GM12801 (cell line): ENCODE measurements around the gene RAD23B.

Source experiments
- TF ChIP-seq, protein P1 (sequence below): IDR thresholded peaks from one replicate; pipeline ENCODE4 v1.5.1; 2011; ENCODE audit warnings: control low read depth; ENCODE audit not compliant: insufficient read length; ENCODE audit errors: extremely low read depth

The RAD23B gene

GRCh38 chr9:107373809-107374208 lies 90.7 kb downstream of the RAD23B start:
- TF ChIP-seq, protein P1, sequence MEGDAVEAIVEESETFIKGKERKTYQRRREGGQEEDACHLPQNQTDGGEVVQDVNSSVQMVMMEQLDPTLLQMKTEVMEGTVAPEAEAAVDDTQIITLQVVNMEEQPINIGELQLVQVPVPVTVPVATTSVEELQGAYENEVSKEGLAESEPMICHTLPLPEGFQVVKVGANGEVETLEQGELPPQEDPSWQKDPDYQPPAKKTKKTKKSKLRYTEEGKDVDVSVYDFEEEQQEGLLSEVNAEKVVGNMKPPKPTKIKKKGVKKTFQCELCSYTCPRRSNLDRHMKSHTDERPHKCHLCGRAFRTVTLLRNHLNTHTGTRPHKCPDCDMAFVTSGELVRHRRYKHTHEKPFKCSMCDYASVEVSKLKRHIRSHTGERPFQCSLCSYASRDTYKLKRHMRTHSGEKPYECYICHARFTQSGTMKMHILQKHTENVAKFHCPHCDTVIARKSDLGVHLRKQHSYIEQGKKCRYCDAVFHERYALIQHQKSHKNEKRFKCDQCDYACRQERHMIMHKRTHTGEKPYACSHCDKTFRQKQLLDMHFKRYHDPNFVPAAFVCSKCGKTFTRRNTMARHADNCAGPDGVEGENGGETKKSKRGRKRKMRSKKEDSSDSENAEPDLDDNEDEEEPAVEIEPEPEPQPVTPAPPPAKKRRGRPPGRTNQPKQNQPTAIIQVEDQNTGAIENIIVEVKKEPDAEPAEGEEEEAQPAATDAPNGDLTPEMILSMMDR: no peak

DNA sequence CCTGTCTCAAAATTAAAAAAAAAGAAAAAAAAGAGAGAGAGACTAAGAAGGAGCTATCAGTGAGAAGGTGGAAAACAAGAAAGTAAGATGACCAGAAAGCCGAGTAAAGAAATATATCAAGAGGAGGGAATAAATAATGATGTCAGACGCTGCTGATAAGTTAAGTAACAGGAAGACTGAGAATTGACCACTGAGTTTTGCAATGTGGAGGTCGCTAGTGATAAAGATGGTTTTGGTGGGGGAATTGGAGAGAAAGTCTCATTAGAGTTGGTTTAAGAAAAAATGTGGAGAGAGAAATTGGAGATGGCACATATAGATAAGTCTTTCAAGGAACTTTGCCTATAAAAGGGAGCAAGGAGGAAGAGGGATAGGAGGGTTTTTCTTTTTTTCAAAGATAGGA lies 91.9 kb downstream of the RAD23B start:
- TF ChIP-seq, protein P1: no peak

DNA sequence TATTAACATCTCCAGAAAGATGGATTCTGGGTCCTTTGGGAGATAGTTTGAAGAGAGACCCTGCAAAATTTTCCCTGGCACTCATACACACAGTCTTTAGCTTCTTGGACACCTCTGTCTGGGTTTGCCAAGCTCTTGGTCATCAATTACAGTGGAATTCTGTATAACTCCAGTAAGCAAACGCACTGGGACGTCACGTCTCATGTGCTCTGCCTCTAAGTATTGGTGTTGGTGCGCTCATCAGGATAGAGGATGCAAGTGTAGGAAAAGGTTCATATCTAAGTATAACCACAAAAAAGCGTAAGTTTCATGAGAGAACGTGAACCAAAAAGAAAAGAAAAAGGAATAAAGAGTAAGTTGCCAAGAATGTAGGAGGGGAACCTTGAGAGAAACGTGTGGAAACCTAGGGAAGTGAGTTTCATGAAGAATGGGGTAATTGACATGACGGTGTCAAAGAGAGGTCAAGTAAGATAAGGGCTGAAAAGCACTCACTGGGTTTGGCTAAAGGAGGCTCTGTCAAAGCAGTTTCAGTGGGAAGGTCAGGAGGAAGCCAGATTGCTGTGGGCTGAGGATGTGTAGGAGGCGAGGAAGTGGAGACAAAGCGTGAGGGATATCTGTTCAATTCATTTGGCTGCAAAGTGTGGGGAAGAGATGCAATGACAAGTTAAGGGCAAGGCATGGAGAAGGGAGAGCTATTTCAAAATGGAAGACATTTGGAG lies 92.7 kb downstream of the RAD23B start:
- TF ChIP-seq, protein P1: no peak

DNA sequence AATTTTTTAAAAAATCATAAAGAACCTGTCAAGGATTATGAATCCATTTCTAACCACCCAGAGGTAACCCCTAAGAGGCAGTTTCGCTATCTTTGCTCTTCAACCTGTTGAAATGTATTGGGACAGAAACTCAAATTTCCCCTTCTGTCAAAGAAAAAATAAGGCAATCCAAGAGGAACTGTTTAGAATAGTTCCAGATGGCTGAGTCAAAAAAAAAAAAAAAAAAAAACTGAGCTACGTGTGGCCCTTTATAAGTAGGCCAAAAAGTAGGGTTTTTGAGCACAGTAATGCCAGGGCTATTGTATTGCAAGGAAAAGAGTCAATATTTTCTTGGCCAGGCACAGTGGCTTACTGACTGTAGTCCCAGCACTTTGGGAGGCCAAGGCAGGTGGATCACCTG lies 94.9 kb downstream of the RAD23B start:
- TF ChIP-seq, protein P1: no peak
